Tibial artery (tissue), 4 donors: Measurements from ENCODE around the gene TLL2.

Experiments
- DNase-seq, 2 donors: peaks; one replicate each; pipeline ENCODE4 v3.0.0-alpha.2; 2019
- H3K27ac ChIP-seq, 2 donors: fragments of 200-600 bp; sonication (generic) in 1 of 2; 1 replicate in 1 of 2; 2 replicates in 1 of 2; pipeline ENCODE4 v1.5.1; 2018 to 2019; ENCODE audit warnings: mild to moderate bottlenecking in 1 of 2
- H3K27me3 ChIP-seq, 2 donors: fragments of 200-600 bp; sonication (generic) in 1 of 2; one replicate each; pipeline versions ENCODE4 v1.5.1 to v1.6.0; 2016 to 2019
- H3K36me3 ChIP-seq, 3 donors: fragments of 200-600 bp; sonication (generic) in 2 of 3; one replicate each; pipeline ENCODE4 v1.5.1; 2016 to 2019; ENCODE audit warnings: mild to moderate bottlenecking in 2 of 3
- H3K4me1 ChIP-seq, 4 donors: fragments of 200-600 bp; sonication (generic) in 2 of 4; 1 replicate in 3 of 4; 2 replicates in 1 of 4; pipeline ENCODE4 v1.5.1; 2016 to 2019
- H3K4me3 ChIP-seq, 2 donors: fragments of 200-600 bp; sonication (generic) in 1 of 2; 1 replicate in 1 of 2; 2 replicates in 1 of 2; pipeline ENCODE4 v1.5.1; 2018 to 2019; ENCODE audit warnings: mild to moderate bottlenecking in 2 of 2
- H3K9me3 ChIP-seq, 3 donors: fragments of 200-600 bp; sonication (generic) in 1 of 3; one replicate each; pipeline ENCODE4 v1.5.1; 2016 to 2019
- CTCF ChIP-seq, 2 experiments: fragments of 200-600 bp in 1 of 2; fragments of 450-650 bp in 1 of 2; IDR thresholded peaks; one replicate each; pipeline ENCODE4 v1.5.1; 2017 to 2019; ENCODE audit warnings: antibody characterized with exemption in 2 of 2, mild to moderate bottlenecking in 1 of 2, moderate library complexity in 1 of 2
- intact Hi-C: fragments of 100-400 bp; cut with DNase I; formaldehyde crosslinking; loops from one replicate; pipeline ENCODE4 v1.15.0; 2023; ENCODE audit warnings: low total_unique reads

TLL2 gene

DNA sequence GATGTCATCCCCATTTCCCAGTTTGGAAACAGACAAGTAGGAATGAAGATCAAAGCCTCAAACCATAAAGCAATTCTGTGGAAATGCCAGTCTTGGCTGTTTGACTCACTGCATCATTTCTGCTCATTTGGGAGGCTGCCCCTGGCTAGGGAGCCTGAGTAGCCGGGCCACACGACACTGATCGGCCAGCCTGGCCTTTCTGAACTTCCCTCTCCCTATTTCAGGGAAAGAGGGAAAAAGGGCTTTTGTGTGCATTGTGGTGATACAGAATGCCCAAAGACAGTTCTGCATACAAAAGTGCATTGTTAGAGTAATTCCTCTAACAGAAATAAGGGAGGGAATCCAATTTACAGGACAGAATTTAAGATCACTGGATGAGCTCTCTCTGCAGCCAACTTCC lies 113.3 kb downstream of the TLL2 start:
- H3K9me3 ChIP-seq: no peaks in the 10 kb centered on the region
- H3K27ac ChIP-seq: no peak overlapping the region
- DNase-seq: no peak
- intact Hi-C loops: no loop called here
- peaks cover 0 to 8% (median 0%) of the 10 kb centered on the region in 4 donors for H3K4me1 ChIP-seq
- no peaks in the 10 kb centered on the region for H3K36me3 ChIP-seq
- H3K4me3 ChIP-seq: no peak overlapping the region
- peaks cover 0 to 45% of the 10 kb centered on the region in 2 donors for H3K27me3 ChIP-seq
- no peak for TF ChIP-seq CTCF (IDR thresholded peaks at IDR 0.05)

GRCh38 chr10:96397902-96398301 lies 115.8 kb downstream of the TLL2 start:
- TF ChIP-seq CTCF (IDR thresholded peaks at IDR 0.05): no peak

GRCh38 chr10:96395931-96396877 lies 117.5 kb downstream of the TLL2 start:
- TF ChIP-seq CTCF (IDR thresholded peaks at IDR 0.05): peak; percentile 73 to 76
- intact Hi-C loops: loop anchor here (10.0 kb wide), 1 partner anchor 119 kb away; the partner anchor contains the start of gene TLL2
- peaks cover 0 to 8% (median 0%) of the 10 kb centered on the region in 4 donors for H3K4me1 ChIP-seq
- no peak overlapping the region for H3K27ac ChIP-seq
- peak; percentile 57 to 75 for DNase-seq
- H3K27me3 ChIP-seq: peaks cover 0 to 43% of the 10 kb centered on the region in 2 donors
- H3K9me3 ChIP-seq: no peaks in the 10 kb centered on the region
- H3K36me3 ChIP-seq: no peaks in the 10 kb centered on the region
- no peak overlapping the region for H3K4me3 ChIP-seq

More at GRCh38 chr10:96397902-96398301, 115.8 kb downstream of the TLL2 start:
- Histone ChIP-seq H3K4me3 (no peak overlapping the region), H3K9me3 (no peaks in the 10 kb centered on the region), H3K27ac (no peak overlapping the region), H3K36me3 (no peaks in the 10 kb centered on the region), H3K4me1 (peaks cover 0 to 8% (median 0%) of the 10 kb centered on the region in 4 donors), H3K27me3 (peaks cover 0 to 49% of the 10 kb centered on the region in 2 donors)
- intact Hi-C loops: loop anchor here (10.0 kb wide), 1 partner anchor 117 kb away; the partner anchor contains the start of gene TLL2
- no peak for DNase-seq

GRCh38 chr10:96390460-96390864 lies 123.3 kb downstream of the TLL2 start:
- peak; percentile 43 to 90 for DNase-seq
- no peak for TF ChIP-seq CTCF (IDR thresholded peaks at IDR 0.05)
- H3K27ac ChIP-seq: no peak overlapping the region
- no peaks in the 10 kb centered on the region for H3K9me3 ChIP-seq
- H3K4me1 ChIP-seq: peaks cover 0 to 16% (median 15%) of the 10 kb centered on the region in 4 donors
- no peak overlapping the region for H3K4me3 ChIP-seq
- no peaks in the 10 kb centered on the region for H3K36me3 ChIP-seq
- intact Hi-C loops: loop anchor here (10.0 kb wide), 1 partner anchor 124 kb away; the partner anchor contains the start of gene TLL2
- peaks cover 0 to 4% of the 10 kb centered on the region in 2 donors for H3K27me3 ChIP-seq

DNA sequence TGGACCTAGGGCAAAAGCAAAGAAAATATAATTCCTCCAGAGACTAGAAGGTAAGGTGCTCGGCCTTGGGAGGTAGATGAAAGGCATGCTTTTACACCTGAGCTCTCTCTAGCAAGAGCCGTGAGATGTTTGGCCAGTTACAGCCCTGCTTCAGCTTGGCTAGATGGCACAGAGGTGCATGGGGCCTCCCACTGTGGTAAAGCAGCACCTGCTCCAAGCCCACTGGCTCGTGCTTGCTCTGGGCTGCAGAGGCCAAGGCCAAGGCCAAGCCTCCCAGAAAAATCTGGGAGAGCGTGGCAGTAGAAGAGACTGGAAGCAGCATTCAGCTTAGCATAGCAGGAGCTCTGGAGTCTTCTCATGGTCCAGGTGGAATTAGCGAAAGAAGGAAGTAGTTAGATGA lies 123.9 kb downstream of the TLL2 start:
- TF ChIP-seq CTCF (IDR thresholded peaks at IDR 0.05): no peak
- Histone ChIP-seq H3K27ac (no peak overlapping the region), H3K4me3 (no peak overlapping the region), H3K9me3 (no peaks in the 10 kb centered on the region), H3K4me1 (peaks cover 0 to 16% (median 15%) of the 10 kb centered on the region in 4 donors), H3K36me3 (no peaks in the 10 kb centered on the region), H3K27me3 (peaks cover 0 to 10% of the 10 kb centered on the region in 2 donors)
- no peak for DNase-seq
- intact Hi-C loops: loop anchor here (10.0 kb wide), 2 partner anchors 125 to 645 kb away; partner anchors contain the start of gene TLL2
